HL-60 (cell line): Measurements from ENCODE around the gene DLG4.
A peak's percentile ranks its signal among the peaks of the same experiment; 100 is the strongest.

Experiments
- DNase-seq, 2 experiments: peaks; one replicate each; pipeline ENCODE4 v3.0.0-alpha.2; 2010 to 2020; ENCODE audit warnings: low read depth in 1 of 2, low spot score in 1 of 2
- H3K27ac ChIP-seq: fragments of 250-450 bp; sonication (Bioruptor Pico); replicated peaks from 2 replicates; pipeline ENCODE4 v1.5.1; 2020; ENCODE audit warnings: mild to moderate bottlenecking, moderate library complexity
- H3K27me3 ChIP-seq: fragments of 250-450 bp; sonication (Bioruptor Pico); 2 replicates; pipeline ENCODE4 v1.5.1; 2021; ENCODE audit warnings: mild to moderate bottlenecking, moderate library complexity; ENCODE audit not compliant: insufficient read depth, poor library complexity, severe bottlenecking
- H3K4me3 ChIP-seq: replicated peaks from 2 replicates; pipeline ENCODE4 v1.5.1; 2011; ENCODE audit warnings: mild to moderate bottlenecking, control low read depth, low read length; ENCODE audit not compliant: insufficient read depth
- GABPA ChIP-seq: IDR thresholded peaks from 2 replicates; pipeline ENCODE4 v1.6.1; 2012; ENCODE audit warnings: low read depth
- POLR2AphosphoS5 ChIP-seq: IDR thresholded peaks from 2 replicates; pipeline ENCODE4 v1.6.1; 2012; ENCODE audit warnings: low read depth
- SPI1 ChIP-seq: IDR thresholded peaks from 2 replicates; pipeline ENCODE4 v1.6.1; 2012; ENCODE audit warnings: low read depth, mild to moderate bottlenecking, borderline replicate concordance
- TF ChIP-seq, protein P1 (sequence below): IDR thresholded peaks from 2 replicates; pipeline ENCODE4 v1.6.1; 2012; ENCODE audit warnings: low read depth; ENCODE audit not compliant: insufficient replicate concordance
- TF ChIP-seq, protein P2 (sequence below): IDR thresholded peaks from one replicate; pipeline ENCODE4 v1.5.1; 2011; ENCODE audit warnings: low read length, control low read depth, inconsistent platforms; ENCODE audit not compliant: insufficient read depth

Gene DLG4

GRCh38 chr17:7235693-7236665 lies 16.3 kb upstream of the DLG4 start:
- DNase-seq, result no peak
- TF ChIP-seq, protein P1, sequence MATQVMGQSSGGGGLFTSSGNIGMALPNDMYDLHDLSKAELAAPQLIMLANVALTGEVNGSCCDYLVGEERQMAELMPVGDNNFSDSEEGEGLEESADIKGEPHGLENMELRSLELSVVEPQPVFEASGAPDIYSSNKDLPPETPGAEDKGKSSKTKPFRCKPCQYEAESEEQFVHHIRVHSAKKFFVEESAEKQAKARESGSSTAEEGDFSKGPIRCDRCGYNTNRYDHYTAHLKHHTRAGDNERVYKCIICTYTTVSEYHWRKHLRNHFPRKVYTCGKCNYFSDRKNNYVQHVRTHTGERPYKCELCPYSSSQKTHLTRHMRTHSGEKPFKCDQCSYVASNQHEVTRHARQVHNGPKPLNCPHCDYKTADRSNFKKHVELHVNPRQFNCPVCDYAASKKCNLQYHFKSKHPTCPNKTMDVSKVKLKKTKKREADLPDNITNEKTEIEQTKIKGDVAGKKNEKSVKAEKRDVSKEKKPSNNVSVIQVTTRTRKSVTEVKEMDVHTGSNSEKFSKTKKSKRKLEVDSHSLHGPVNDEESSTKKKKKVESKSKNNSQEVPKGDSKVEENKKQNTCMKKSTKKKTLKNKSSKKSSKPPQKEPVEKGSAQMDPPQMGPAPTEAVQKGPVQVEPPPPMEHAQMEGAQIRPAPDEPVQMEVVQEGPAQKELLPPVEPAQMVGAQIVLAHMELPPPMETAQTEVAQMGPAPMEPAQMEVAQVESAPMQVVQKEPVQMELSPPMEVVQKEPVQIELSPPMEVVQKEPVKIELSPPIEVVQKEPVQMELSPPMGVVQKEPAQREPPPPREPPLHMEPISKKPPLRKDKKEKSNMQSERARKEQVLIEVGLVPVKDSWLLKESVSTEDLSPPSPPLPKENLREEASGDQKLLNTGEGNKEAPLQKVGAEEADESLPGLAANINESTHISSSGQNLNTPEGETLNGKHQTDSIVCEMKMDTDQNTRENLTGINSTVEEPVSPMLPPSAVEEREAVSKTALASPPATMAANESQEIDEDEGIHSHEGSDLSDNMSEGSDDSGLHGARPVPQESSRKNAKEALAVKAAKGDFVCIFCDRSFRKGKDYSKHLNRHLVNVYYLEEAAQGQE, result no peak
- TF ChIP-seq GABPA (no peak), POLR2AphosphoS5 (no peak; the same call in 1 of the 2 replicates), SPI1 (no peak)
- TF ChIP-seq, protein P2, sequence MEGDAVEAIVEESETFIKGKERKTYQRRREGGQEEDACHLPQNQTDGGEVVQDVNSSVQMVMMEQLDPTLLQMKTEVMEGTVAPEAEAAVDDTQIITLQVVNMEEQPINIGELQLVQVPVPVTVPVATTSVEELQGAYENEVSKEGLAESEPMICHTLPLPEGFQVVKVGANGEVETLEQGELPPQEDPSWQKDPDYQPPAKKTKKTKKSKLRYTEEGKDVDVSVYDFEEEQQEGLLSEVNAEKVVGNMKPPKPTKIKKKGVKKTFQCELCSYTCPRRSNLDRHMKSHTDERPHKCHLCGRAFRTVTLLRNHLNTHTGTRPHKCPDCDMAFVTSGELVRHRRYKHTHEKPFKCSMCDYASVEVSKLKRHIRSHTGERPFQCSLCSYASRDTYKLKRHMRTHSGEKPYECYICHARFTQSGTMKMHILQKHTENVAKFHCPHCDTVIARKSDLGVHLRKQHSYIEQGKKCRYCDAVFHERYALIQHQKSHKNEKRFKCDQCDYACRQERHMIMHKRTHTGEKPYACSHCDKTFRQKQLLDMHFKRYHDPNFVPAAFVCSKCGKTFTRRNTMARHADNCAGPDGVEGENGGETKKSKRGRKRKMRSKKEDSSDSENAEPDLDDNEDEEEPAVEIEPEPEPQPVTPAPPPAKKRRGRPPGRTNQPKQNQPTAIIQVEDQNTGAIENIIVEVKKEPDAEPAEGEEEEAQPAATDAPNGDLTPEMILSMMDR, result no peak
- Histone ChIP-seq H3K4me3 (no peak overlapping the region), H3K27me3 (no peaks in the 10 kb centered on the region), H3K27ac (peak overlapping the region; percentile 1)

- Histone ChIP-seq H3K4me3 (peak within 1 kb of the TSS; percentile 68), H3K27ac (peak within 1 kb of the TSS; percentile 82), H3K27me3 (no peaks in the 10 kb centered on the region)
- peak; percentile 82 to 87 for DNase-seq
- peak; percentile 80; the same call in 1 of the 2 replicates for TF ChIP-seq POLR2AphosphoS5
- TF ChIP-seq, protein P2, result no peak
Measured at GRCh38 chr17:7234083-7234951, 14.7 kb upstream of the DLG4 start, which contains the start of gene DVL2. TSS of gene DVL2 (minus strand) at chr17:7234517. CDS start at chr17:7234262, 255 bp downstream.

DNA sequence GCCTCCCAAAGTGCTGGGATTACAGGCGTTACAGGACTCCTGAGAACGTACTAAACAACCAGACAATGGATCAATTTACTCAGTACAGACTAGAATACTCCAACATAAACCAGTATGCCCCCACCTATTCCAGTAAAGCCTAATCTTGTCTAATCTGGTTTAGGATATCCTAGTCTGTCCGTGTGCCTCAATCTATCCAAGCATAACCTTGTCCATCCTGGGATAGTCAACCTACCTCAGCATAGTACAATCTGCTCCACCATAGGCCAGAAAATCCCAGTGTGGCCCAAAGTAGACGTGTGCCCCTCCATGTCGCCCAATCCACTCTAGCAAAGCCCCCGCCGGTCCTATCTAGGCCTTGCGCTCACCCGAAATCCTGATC lies 14.1 kb upstream of the DLG4 start:
- H3K27ac ChIP-seq, result peak overlapping the region; percentile 82
- H3K27me3 ChIP-seq, result no peaks in the 10 kb centered on the region
- no peak for DNase-seq
- peak overlapping the region; percentile 68 for H3K4me3 ChIP-seq
- TF ChIP-seq SPI1 (no peak), GABPA (no peak), POLR2AphosphoS5 (no peak)
- TF ChIP-seq, protein P2, result no peak
- TF ChIP-seq, protein P1, result no peak
